CD4-positive, alpha-beta T cell treated with Interleukin-15 for 1 hour (primary cell): ENCODE results near the gene BRD4.

Experiments used
- DNase-seq: peaks from one replicate; pipeline ENCODE4 v3.0.0-alpha.2; 2020

The BRD4 gene

DNA sequence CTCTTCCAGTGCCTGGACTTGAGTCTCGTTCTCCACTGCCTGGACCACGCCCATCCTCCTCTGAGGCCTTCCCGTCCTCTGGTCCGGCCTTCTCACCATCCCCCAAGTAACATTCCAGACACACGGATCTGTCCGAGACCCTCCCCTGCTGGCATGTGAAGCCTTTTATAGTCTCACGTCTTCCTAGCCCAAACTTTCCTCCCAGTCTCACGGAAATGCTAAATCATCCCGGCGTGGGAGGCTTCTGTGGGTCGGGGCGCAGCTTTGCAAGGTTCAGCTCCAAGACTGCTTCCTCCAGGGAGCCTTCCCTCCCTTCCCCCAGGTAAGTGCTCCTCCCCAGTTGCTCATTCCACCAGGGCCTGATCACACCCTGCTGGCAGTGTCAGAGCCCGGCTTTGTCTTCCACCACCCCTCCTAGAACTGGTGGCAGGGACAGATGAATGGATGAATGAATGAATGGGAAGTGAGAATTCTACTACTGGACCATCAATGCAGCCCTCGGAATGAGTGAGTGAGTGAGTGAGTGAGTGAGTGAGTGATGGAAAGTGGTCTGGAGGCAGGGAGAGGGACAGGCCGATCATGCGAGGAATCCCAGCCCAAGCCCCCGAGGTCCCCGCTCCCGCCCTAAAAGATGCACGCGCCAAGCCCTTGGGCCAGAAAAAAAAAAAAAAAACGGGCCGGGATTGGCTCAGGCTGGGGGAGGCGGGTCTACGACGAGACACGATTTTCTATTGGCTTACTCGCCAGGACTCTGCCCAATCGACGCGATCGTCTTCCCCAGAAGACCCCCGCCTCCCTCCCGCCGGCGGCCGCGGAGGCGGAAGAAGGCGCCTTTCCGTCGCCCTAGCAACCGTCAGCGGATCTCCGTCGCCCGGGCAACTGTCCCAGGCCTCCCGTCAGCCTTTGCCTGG lies 109.3 kb downstream of the BRD4 start:
- peak; percentile 88 for DNase-seq

DNA sequence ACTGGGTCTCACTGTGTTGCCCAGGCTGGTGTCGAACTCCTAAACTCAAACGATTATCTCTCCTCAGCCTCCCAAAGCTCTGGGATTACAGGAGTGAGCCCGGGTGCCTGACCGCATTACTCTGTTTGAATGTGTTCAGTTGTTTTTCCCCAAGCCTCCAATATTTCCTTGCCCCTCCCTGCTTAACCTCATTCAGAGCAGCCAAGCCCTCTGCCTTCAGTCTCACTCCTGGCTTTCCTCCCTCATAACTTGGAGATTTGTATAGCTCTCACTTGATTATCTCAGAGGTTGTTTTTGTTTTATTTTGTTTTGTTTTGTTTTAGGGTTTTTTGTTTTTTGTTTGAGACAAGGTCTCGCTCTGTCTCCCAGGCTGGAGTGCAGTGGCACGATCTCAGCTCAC lies 111.5 kb downstream of the BRD4 start:
- no peak for DNase-seq

DNA sequence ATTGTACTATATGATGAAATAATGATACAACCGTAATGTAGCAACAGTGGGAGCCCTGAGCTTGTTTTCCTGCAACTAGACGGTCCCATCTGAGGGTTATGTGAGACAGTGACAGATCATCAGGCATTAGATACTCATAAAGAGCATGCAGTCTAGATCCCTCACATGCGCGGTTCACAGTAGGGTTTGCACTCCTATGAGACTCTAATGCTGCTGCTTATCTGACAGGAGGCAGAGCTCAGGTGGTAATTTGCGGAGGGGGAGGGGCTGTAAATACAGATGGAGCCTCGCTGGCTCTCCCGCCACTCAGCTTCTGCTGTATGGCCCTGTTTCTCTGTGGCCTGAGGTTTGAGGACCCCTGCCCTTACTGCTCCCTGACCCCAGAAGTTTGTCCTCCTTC lies 113.8 kb downstream of the BRD4 start:
- DNase-seq: no peak

GRCh38 chr19:15216363-15216762 lies 116.0 kb downstream of the BRD4 start:
- DNase-seq: no peak

GRCh38 chr19:15213715-15214381 lies 118.5 kb downstream of the BRD4 start:
- no peak for DNase-seq

GRCh38 chr19:15212711-15213110 lies 119.6 kb downstream of the BRD4 start:
- DNase-seq: no peak

DNA sequence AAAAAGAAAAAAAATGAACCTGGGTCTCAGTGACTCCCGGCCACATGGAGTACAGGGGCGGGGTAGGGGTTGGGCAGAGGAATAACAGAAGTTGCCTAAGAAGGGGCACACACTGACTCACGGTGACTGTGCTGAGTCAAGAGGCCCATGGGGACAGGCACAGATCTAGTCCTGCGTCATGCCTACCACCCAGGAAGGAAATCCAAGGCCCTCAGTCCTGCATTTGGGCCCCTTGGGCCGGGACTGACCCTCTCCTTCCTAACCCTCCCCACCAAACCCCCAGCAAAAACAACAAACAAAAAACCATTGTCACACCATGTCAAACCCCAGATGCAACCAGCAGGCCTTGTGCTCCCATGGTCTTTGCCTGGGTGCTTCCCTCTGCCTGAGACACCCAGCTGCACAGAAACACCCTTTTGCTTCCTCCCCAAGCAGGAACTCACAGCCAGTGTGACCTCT lies 122.0 kb downstream of the BRD4 start:
- DNase-seq: peak; percentile 84

DNA sequence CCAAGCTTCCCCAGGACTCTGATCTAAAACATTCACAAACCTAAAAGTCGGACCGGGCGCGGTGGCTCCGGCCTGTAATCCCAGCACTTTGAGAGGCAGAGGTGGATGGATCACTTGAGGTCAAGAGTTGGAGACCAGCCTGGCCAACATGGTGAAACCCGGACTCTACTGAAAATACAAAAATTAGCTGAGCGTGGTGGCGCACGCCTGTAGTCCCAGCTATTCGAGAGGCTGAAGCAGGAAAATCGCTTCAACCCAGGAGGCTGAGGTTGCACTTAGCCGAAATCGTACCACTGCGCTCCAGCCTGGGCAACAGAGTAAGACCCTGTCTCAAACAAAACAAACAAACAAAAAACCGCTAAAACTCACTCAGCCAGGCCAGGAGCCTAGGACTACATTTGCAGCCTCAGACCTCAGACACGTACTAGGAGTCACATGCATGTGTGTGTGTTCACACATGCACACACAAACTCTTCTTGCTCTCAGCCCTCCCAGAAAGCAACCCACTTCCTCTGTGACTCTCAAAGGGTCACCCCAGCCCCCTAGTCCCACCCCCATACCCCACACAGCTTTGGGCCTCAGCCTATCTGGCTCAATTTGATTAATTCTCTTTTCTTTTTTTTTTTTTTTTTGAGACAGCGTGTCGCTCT lies 130.8 kb downstream of the BRD4 start:
- DNase-seq: no peak

GRCh38 chr19:15200553-15201364 lies 131.6 kb downstream of the BRD4 start, which contains the start of gene NOTCH3:
Gene NOTCH3, minus strand, starts transcription at chr19:15200995. Its CDS starts 90 bp downstream, at chr19:15200905.
- no peak for DNase-seq

DNA sequence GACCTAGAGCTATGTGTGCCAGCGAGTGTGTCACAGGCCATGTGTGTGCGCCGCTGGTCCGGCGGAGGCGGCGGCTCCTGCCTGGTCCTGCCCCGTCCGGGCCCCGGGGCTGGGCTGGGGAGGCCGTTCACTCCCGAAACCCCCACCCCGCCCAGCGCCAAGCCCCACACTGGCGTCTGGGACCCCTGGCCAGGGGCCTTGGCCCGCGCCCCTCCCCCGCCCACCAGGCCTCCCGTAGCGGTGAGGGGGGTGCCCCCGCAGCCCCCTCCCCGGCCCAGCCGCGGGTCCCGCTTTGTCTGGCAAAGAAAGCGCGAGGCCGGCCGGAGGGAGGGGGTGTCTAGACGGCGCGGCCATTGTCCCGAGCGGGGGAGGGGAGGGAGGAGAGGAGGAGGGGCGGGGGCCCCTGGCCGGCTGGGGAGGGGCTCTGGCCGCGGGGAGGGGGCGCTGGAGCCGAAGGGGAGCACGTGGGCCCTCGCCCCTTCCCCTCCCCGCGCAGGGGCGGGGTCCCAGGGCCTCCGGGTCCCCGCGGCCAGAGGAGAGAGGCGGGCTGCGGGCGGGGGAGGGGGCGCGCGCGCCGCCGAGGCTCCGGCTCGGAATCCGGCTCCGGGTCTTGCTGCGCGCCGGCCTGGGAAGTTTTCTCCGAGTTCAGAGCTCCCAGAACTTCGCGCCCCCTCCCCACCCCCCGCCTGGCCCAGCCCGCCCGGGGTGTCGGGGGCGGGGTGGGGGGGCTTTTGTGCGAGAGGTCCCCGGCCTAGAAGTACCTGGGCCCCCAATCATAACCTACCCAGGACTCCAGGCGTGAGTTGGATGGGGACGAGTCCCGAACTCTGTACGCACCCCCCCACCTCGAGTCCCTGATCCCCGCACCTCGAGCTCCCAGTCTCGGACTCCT lies 132.4 kb downstream of the BRD4 start:
- no peak for DNase-seq

DNA sequence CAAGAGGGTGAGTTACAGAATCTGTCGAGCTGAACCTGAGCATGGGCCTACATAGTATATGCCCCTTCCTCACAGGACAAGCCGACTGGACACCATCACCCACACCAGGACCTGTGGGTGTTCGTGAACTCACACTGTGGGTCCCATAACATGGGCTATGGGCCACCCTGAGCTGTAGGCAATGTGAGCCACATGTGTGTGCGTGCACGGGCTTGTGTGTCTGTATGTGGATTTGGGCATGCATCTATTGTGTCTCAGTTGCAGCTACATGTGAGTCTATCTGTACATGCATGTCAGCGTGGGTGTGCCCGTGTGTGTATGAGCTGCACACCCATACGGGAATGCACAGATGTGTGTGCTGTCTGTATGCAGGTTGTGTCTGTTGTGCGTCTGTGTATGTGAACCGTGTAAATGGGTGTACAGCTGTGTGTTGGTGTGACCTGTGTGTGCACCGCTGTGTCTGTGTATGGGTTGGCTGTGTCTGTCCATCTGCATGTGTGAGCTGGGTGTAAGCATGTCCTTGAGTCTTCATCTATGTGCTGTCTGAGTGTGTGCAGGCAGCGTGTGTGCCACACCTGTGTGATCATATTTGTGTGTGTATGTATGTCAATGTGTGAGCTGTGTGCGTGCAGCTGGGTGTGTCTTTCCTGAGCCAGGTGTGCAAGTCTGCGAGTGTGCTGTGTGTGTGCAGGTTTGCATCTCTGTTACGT lies 133.2 kb downstream of the BRD4 start:
- DNase-seq: no peak

GRCh38 chr19:15197942-15198341 lies 134.4 kb downstream of the BRD4 start:
- no peak for DNase-seq

GRCh38 chr19:15197275-15197941 lies 134.9 kb downstream of the BRD4 start:
- peak; percentile 24 for DNase-seq

- DNase-seq: no peak
Measured at GRCh38 chr19:15196360-15197005, 135.9 kb downstream of the BRD4 start.

- DNase-seq: peak; percentile 30
Measured at GRCh38 chr19:15195371-15196334, 136.7 kb downstream of the BRD4 start.

DNA sequence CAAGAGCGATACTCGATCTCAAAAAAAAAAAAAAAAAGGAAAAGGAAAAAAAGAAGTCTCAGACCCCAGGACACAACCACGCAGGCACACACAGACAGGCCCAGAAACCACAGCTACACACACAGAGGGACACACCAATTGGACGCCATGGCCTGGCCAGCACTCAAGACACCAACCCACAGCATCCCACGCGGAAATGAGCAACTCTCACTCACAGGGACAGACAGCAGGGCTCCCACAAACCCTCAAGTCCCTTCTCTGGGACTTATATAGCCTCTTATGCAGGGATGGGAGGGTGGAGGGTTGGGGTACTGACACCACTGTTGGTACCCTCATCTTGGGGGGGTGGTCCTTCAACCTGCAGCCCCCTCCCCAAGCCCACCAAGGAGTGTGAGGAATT lies 137.4 kb downstream of the BRD4 start:
- DNase-seq: no peak

DNA sequence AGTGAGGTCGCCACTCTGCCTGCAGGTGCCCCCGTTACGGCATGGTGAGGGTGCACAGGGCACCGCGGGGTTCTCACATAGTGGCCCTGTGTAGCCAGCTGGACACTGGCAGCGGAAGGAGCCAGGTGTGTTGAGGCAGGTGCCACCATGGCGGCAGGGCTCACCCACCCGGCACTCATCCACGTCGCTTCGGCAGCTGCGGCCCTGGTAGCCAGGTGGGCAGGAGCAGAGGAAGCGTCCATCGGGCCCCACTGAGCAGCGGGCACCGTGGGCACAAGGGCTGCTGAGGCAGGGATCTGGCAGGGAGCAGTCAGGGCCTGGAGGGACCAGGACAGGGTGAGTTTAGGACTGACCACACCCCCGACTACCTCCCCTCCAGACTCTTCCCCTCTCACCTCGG lies 140.4 kb downstream of the BRD4 start:
- no peak for DNase-seq

- no peak for DNase-seq
Measured at GRCh38 chr19:15191514-15191913, 140.8 kb downstream of the BRD4 start.

GRCh38 chr19:15188851-15189250 lies 143.5 kb downstream of the BRD4 start:
- DNase-seq: no peak
